ENCODE measurements around the gene CFAP61.
A peak's percentile ranks its signal among the peaks of the same experiment; 100 is the strongest.
"Not testable (repeated sequence)": the region's sequence is repeated elsewhere in the genome, so short reads cannot be mapped to it uniquely, and the experiment has no call there.

The CFAP61 gene

DNA sequence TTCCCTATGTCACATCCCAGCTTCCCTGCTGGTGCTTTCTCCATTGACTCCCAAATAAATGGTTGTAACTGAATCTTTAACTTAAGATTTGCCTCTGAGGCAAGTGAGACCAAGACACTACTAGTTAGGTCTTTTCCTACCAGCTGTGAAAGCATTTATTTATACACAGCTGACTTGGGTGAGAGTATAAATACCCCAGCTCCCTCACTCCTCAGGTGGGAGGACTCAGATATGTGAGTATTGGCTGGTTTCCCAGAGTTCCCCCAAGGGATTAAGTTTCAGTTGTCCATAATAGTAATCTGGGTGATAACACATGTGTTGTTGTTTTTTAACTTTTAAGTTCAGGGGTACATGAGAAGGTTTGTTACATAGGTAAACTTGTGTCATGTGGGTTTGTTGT lies 49.8 kb downstream of the CFAP61 start:
- no peaks in the 10 kb centered on the region for H3K36me3 ChIP-seq (ENCODE audit: low read depth)
- no peaks in the 10 kb centered on the region for H3K4me1 ChIP-seq (ENCODE audit: insufficient read depth, poor library complexity, severe bottlenecking)
- H3K27ac ChIP-seq (ENCODE audit: poor library complexity, severe bottlenecking): no peak overlapping the region
- TF ChIP-seq, protein P1, sequence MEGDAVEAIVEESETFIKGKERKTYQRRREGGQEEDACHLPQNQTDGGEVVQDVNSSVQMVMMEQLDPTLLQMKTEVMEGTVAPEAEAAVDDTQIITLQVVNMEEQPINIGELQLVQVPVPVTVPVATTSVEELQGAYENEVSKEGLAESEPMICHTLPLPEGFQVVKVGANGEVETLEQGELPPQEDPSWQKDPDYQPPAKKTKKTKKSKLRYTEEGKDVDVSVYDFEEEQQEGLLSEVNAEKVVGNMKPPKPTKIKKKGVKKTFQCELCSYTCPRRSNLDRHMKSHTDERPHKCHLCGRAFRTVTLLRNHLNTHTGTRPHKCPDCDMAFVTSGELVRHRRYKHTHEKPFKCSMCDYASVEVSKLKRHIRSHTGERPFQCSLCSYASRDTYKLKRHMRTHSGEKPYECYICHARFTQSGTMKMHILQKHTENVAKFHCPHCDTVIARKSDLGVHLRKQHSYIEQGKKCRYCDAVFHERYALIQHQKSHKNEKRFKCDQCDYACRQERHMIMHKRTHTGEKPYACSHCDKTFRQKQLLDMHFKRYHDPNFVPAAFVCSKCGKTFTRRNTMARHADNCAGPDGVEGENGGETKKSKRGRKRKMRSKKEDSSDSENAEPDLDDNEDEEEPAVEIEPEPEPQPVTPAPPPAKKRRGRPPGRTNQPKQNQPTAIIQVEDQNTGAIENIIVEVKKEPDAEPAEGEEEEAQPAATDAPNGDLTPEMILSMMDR (IDR thresholded peaks at IDR 0.05; ENCODE audit: poor library complexity, severe bottlenecking): no peak
- H3K4me3 ChIP-seq (ENCODE audit: severe bottlenecking): no peak overlapping the region
- no peak for DNase-seq (ENCODE audit: low spot score)
- no peaks in the 10 kb centered on the region for H3K9me3 ChIP-seq (ENCODE audit: severe bottlenecking)
- ATAC-seq (ENCODE audit: low read depth): no peak
- H3K27me3 ChIP-seq (ENCODE audit: insufficient read depth, poor library complexity, severe bottlenecking): peaks cover 6% of the 10 kb centered on the region

DNA sequence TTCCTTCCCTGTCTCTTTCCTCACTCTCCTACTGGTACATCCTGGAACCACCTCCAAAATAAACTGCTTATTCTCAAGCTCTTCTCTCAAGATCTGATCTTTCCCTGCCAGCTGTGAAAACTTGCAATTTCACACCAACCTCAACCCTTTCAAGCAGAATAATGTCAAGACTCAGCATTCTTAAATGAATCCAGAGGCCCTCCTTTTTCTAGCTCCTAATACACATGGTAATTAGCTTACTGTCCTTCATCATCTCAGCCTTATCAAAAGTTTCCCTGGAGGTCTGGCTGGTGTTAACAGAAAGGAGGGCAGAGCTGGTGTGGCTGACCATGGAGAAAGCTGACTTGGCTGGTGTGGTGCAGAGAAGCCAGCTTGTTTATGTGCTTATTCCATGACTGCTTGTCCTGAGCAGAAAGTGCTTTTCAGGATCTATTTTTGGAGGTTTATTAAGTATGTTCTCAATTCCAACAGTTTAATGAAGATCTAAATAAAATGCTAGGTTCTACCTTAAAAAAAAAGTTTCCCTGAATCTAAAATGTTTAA lies 50.5 kb downstream of the CFAP61 start:
- H3K9me3 ChIP-seq (ENCODE audit: severe bottlenecking): no peaks in the 10 kb centered on the region
- TF ChIP-seq, protein P1 (IDR thresholded peaks at IDR 0.05; ENCODE audit: poor library complexity, severe bottlenecking): no peak
- no peaks in the 10 kb centered on the region for H3K36me3 ChIP-seq (ENCODE audit: low read depth)
- H3K4me1 ChIP-seq (ENCODE audit: insufficient read depth, poor library complexity, severe bottlenecking): no peaks in the 10 kb centered on the region
- no peak overlapping the region for H3K27ac ChIP-seq (ENCODE audit: poor library complexity, severe bottlenecking)
- peaks cover 7% of the 10 kb centered on the region for H3K27me3 ChIP-seq (ENCODE audit: insufficient read depth, poor library complexity, severe bottlenecking)
- DNase-seq (ENCODE audit: low spot score): no peak
- no peak overlapping the region for H3K4me3 ChIP-seq (ENCODE audit: severe bottlenecking)
- no peak; the same call in 2 of the 3 replicates for ATAC-seq (ENCODE audit: low read depth)

DNA sequence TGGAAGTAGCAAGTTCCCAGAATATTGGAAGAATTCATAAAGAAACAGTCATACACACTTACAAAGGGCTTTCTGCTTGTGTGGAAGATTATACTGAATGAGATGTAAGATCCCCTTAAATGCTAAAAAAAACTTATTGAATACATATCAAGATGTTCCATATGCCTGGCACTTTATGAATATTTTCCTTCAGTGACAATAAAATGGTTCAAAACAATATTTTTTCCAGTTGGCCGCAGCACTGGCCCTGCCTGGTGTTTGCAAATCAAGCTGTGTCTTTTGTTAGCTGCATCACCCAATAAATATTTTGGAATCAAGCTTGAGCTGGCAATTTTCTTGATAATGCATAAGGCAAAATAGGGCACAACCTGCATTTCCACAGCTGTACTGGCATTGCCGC lies 51.2 kb downstream of the CFAP61 start:
- Histone ChIP-seq H3K9me3 (ENCODE audit: severe bottlenecking) (no peaks in the 10 kb centered on the region), H3K36me3 (ENCODE audit: low read depth) (no peaks in the 10 kb centered on the region), H3K4me3 (ENCODE audit: severe bottlenecking) (no peak overlapping the region), H3K27ac (ENCODE audit: poor library complexity, severe bottlenecking) (no peak overlapping the region), H3K27me3 (ENCODE audit: insufficient read depth, poor library complexity, severe bottlenecking) (peaks cover 11% of the 10 kb centered on the region), H3K4me1 (ENCODE audit: insufficient read depth, poor library complexity, severe bottlenecking) (no peaks in the 10 kb centered on the region)
- DNase-seq (ENCODE audit: low spot score) (no peak), ATAC-seq (ENCODE audit: low read depth) (no peak)
- TF ChIP-seq, protein P1 (IDR thresholded peaks at IDR 0.05; ENCODE audit: poor library complexity, severe bottlenecking): no peak

- ATAC-seq (ENCODE audit: low read depth); H3K9me3 ChIP-seq (ENCODE audit: severe bottlenecking); H3K4me3 ChIP-seq (ENCODE audit: severe bottlenecking); H3K4me1 ChIP-seq (ENCODE audit: insufficient read depth, poor library complexity, severe bottlenecking); H3K27ac ChIP-seq (ENCODE audit: poor library complexity, severe bottlenecking); DNase-seq (ENCODE audit: low spot score); H3K27me3 ChIP-seq (ENCODE audit: insufficient read depth, poor library complexity, severe bottlenecking); H3K36me3 ChIP-seq (ENCODE audit: low read depth): not testable (repeated sequence)
Measured at GRCh38 chr20:20123187-20123586, 70.9 kb downstream of the CFAP61 start.

- Histone ChIP-seq H3K9me3 (ENCODE audit: severe bottlenecking) (peaks cover 6% of the 10 kb centered on the region), H3K27me3 (ENCODE audit: insufficient read depth, poor library complexity, severe bottlenecking) (peaks cover 4% of the 10 kb centered on the region), H3K4me3 (ENCODE audit: severe bottlenecking) (no peak overlapping the region), H3K27ac (ENCODE audit: poor library complexity, severe bottlenecking) (no peak overlapping the region), H3K4me1 (ENCODE audit: insufficient read depth, poor library complexity, severe bottlenecking) (no peaks in the 10 kb centered on the region), H3K36me3 (ENCODE audit: low read depth) (no peaks in the 10 kb centered on the region)
- TF ChIP-seq, protein P1 (IDR thresholded peaks at IDR 0.05; ENCODE audit: poor library complexity, severe bottlenecking): peak; percentile 37
- 0 out of 3 replicates have a peak, but pooled peaks have one; percentile 33 for ATAC-seq (ENCODE audit: low read depth)
- no peak for DNase-seq (ENCODE audit: low spot score)
Measured at GRCh38 chr20:20130399-20130798, 78.1 kb downstream of the CFAP61 start.
